LoVo (cell line): ENCODE data around the gene KIF5C.

Experiments used
- DNase-seq: peaks from one replicate; pipeline ENCODE4 v3.0.0-alpha.2; 2016; ENCODE audit warnings: low spot score

KIF5C gene

DNA sequence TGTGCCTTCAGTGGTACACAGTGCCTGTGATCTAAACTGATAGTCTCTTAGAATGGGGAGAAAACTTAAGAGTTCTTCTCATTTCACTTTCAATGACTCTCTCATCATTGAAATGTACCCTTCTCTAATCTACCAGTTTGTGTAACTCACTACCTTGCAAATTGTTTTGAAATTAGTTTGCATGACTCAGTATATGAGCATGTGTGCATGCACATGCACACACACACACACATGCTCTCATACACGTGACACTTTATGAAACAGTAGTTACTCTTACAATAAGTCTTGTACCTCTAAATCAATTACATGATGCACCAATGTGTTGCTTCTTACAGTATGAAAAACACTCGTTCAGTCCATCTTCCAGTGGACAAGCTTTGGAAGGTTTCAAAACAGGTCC lies 174.1 kb downstream of the KIF5C start:
- DNase-seq = no peak

DNA sequence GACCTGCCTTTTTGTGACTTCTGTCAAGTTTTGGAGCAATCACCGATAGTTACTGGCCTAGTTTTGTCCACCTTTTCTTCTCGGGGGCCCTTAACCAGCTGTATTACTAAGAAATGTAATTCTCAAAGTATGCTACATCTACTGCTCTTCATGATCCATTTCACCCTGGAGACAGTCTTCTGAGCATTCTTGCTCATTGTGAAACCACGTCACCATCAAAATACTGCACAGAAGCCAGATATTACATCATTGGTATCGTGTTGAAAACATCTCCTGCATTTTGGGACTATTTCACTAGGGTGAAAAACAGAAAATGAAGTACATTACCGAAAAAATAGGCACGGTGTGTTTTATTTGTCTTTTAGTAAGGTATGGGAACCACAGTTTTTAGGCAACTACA lies 175.2 kb downstream of the KIF5C start:
- DNase-seq = no peak

DNA sequence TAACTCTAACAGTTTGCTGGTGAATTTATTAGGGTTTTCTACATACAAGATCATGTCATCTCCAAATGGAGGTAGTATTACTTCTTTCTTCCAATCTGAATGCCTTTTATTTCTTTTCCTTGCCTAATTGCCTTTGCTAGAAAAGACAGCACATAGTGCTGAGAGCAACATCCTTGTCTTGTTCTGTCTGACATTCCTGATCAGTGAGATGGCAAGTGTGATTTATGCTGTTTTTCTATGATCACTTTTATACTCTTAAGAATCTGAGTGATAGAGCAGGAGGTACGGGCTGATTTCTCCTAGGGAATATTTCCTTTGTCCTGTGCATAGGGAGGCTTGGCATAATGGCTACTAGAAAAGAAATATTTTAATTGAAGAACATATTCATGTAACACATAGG lies 180.7 kb downstream of the KIF5C start:
- no peak for DNase-seq

DNA sequence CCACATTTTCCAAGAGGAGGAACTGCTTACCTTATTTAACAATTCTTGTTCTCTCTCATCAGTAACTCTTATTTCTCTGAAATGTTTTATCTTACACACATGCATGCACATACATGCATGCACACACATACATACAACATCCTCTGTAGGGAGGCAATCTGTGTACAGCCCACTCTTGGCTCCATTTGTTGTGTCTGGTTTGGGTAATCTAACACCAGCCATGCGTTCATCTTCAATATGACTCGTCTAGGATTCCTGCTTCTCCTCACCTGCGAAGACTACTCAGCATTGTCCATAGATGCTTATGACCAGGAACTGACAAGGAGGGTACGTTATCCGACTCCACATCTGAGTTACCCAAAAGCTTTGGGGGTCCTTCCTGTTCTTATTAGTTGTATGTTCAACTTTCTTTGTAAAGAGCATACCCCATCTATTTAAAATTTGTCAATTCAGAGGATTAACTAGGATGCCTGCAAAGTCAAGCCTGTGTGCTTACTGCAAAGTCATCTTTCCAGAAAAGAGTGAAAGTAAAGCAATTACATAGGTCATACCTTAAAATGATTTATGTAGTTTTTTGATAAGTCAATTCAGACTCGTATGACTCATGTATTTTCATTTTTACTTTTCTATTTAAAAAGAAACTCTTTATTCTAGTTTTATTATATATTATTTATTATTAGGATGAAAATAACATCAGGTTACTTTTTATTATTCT lies 181.7 kb downstream of the KIF5C start:
- no peak for DNase-seq

DNA sequence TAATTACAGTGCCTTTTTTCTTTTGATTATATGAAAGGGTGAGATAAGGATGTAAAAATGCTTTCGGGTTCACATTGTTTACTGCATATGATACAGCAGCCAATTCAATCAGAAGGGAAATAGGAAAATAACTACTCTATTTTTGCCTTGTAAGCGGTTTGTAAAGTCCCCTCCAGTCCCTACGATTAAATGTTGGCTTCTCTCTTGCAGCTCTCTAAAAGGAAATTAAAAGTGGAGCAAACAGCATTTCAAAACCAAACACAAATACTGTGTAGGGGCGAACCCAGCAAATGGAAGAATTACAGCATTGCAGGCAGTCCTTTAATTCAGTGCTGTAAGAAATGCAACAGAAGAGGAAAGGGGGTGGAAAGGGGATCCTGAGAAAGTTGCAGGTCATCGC lies 182.4 kb downstream of the KIF5C start:
- no peak for DNase-seq

DNA sequence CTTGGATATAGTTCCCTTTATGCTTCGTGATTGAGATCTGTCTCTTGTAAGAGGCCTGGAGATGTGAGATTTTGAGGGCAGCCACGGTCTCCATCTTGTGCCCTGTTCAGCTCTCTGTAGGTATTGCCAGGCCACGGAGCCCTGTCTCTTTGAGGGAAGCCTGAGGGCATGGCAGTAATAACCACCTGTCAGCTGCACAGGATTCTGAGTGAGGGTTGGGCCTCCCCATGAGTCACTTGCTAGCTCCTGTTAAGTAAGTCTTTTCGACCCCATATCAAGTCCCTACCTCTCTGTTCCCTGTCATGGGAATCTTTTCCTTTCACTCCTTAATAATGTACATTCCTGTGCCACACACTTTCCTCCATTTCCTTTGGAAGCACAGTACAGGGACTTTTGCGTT lies 183.9 kb downstream of the KIF5C start:
- no peak for DNase-seq

DNA sequence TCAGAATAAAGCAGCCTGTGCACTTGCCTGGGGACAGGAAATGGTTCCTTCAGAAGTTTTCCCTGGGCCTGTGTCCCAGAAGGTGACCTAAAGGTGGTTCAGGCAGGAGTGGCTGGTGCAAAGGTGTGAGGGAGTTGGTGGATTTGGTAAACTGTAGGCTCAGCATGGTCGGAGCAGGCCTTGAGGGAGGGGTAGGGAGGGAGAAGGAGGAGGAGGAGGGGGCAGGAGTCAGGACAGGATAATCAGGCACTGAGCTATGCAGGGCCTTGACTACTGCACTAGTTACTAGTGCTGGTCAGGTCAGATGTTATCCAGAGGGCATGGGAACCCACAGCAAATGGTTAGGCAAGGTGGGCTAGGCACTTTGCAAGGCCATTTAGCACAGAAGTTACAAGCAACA lies 184.8 kb downstream of the KIF5C start:
- no peak for DNase-seq

DNA sequence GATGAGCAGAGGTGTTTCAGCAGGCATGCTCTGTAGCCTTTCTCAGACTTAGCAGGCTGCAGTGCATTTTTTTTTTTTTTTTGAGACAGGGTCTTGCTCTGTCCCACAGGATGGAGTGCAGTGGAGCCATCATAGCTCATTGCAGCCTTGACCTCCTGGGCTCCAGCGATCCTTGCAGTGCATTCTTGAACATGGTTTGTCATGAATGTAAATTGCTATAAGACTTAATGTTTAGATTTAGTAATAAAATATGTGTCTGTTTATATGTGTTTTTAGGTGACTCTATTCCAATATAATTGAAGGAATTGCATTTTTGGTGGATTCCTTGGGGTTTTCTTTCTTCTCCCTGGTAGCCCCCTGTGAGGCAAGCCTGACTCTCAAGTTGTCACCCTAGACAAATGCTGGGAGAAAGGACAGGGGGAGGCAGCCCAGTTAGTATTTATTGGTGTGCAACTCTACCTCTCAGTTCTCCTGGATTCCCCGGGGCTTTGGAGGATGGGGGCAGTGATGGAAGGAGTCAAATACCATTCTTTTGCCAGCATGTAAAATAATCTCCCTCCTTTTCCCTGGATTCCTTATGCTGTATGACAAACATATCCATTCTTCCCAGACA lies 186.2 kb downstream of the KIF5C start:
- DNase-seq = no peak

DNA sequence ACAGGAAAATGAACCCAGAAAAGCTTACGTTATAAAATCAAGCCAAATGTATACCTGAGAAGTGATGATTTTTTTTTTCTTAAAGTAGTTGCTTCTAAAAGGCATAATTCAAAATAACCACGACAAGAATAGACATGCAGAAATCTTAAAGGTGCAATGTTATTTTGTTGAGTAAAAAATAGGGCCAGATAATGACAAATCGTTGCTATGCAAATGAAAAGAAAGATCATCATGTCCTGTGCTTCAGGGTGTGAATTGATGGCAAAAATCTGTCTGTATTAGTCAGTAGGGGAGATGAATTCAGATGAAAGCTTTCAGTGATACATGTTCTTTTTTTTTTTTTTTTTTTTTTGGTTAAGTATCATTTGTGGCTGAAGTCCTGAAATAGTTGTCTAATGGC lies 187.5 kb downstream of the KIF5C start:
- DNase-seq = no peak

DNA sequence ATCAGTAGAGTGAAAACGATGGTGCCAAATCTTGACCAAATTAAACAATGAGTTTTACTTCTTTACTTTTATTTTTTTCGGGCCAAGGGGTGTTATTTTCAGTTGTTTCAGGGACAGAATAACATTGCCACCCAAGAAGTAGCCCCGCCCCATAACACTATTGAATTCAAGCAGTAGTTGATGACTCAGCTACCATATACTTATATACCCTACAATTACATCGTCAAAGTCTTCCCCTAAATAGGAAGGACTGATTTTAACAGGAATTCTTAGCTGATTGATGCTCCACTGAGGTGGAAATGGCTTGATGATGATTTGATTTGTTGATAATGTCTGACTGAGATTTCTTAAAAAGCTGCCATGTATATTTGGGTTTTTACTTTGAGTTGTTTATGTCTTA lies 188.2 kb downstream of the KIF5C start:
- peak; percentile 28 for DNase-seq

DNA sequence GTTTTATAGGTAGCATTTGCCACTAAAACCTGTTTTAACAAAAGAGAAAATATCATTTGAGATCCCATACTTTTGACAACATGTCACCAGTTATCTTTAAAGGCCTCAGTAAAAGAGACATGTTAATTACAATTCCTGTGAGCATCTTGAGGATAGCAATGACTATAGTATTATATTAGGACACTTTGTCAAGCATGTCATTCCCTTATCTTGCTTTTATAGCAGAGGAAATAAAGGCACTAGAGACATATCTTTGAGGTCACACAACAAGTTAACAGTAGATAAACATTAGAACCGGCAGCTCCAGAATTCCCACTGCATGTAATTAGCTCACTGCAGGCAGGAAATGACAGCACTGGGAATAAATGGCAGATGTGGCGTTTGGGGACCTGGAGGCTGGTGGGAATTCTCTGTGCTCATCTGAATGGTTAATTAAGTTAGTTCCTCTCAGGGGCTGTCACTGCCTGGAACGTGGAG lies 189.4 kb downstream of the KIF5C start:
- no peak for DNase-seq

DNA sequence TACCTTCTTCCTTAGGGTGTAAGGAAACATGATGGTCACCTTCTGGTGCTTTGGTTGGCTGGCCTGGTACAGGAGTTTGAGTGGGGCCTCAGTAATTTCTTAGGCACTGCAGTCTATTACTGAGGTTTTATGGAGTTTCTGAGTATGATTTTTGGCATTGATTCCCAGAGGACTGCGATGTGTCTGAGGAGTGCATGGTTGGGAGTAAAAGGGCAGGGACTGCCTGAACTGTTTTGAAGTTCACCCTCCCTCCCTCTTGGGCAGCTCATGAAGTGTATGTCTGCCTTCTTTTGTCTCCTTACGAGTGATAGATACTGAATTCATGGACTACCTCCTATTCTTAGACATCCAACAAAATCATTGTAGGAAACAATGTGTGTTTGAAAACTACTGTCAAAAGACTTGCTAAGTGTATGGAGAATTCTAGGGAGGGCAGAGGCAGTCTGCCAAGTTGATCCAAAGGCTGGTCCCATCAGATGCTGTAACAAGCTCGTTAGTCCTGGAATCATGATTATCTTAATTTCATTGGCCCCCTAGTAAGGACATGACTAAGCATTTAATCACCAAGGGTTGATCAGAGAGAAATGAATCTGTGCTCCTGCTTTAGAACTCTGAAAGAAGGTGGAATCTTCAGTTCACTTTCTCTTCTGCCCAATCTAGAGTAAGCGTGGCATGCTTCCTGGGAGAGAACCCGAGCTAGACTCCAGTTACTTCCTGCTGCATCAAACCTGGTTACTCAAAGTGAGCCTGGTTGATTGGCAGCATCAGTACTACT lies 190.0 kb downstream of the KIF5C start:
- DNase-seq = no peak

DNA sequence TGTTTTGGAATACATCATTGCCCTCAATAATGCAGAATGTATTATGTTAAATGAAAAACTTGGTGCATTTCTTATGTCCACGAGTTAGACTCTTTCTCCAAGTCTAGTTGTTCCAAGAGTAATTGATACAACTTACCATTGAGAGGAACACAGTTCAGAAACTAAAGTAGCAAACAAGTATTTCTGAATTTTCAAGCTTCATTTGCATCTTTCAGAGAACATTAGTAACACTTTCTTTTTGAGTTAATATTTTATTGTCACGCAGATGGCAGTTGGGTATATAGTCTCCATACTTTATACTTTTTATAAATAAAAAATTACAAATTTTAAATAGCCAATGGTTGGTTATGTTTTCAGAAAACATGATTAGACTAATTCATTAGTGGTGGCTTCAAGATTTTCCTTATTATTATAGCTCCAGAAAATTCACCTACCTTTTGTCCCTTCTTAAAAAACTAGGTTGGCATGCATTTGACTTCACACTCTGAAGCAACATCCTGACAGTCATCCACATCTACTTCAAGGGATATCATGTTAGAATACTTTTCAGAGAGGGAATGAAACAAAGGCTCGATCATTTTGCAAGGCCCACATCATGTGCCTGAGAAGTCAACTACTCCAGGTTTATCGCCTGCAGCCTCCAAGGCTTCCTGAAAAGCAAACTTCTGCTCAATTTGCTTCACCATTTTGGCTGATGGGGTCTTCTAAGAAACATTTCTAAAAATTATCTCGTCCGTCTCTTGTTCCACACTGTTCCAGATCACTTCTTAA lies 193.4 kb downstream of the KIF5C start:
- no peak for DNase-seq

DNA sequence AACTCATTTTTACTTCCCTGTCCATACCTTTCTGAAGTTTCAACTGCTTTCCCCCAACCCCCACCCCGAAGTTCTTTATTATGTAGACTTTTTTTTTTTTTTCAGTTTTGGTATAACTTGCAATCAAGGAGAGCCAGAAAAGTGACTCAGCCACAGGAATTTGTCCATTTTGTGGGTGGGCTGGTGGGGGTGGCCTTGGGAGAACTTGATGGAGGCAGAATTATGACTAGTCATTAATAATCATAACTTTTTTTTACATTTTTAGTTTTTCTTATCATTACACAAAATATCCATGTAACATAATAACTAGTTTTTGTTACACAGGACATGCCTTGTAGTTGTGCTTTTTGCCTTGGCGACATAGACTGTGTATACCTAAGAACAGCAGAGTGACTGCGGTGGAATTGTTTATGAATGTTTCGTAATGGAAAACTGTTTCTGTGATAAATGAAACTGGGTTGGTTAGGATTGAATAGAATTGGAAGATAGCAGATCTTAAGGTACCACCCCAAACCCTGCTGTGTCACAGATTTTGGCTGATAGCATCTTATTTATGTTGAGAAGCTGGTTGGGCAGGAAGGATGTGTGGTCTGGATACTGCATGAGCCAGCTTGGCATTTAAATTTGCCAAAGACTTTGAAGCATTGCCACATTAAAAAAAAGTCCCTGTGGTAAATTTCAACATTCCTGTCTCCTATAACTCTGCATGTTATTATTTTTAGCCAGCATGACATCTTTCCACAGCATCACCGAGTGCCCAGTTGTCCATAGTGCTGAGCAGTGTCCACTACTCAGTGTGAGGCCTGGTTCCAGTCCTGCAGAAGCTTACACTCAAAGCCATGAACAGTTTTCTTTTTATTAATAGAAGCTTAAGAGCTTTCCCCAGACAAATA lies 194.2 kb downstream of the KIF5C start:
- no peak for DNase-seq

DNA sequence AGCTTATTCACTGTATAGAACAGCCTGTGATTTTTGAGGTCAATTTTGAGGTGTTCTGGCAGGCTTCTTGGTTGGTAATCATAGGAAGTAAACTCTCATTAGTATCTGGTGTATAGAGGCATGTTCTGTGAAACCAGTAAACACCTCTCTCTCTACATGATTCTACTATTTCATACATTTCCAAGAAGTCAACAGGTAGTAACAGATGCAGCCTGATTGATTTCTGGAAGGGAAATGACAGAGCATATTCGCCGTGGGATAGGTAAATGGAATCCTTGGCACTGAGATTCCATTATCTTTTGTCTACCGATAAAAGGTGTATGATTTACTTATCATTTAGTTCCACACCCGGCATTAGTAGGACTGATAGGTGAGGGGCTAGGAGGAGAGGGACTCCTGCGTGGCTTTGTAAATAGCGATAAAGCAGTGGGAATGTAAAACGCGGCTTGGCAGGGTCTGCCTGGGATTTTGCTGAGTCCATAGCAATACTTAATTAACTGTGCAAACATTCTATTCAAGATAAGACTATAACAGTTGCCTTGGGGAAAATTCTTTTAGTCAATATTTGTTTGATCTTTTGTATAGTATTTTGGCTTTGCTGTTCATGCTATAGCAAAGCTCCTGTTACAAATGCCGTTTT lies 195.8 kb downstream of the KIF5C start:
- no peak for DNase-seq

DNA sequence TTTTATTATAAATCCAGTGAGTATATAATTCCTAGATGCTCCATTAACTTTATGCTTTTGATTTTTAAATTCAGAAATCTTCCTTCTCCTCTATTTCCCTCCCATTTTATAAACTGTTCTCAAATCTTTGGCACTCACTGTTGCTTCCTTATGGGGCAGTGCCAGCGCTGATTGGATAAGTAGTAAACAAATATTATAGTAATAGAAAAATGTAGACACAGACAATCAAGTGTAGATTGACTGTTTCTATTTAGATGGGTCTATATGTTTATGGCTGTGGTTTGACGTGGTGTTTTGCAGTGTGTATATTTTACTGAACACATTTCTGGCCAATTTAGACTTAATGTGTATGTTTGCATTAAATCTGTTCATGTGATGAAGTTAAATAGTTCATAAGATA lies 200.1 kb downstream of the KIF5C start:
- DNase-seq = no peak

DNA sequence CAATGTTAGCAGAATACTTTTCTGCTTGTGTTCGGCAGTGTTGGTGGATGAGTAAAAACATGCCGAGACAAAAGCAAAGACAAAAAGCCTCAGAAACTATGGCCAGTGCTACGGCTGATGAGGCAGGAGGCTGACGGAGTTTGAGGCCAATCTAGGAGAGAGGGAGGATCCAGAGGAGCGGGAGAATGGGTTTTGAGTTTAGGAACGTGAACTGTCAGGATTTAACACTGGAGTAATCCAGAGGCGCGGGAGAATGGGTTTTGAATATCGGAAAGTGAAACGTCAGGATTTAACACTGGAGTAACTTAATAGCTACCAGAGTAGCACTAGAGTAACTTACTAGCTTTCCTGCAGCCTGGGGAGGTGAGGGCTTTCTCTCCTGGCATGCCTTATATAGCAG lies 200.8 kb downstream of the KIF5C start:
- DNase-seq = no peak
